Breast epithelium (tissue), 4 donors: ENCODE data around the gene PPP2R2B. TPM values are rescaled to one million over a fixed set of nuclear protein-coding genes. Genes with fewer than 3 reads are reported as not detected.

Experiments used
- DNase-seq, 2 donors: peaks; one replicate each; pipeline ENCODE4 v3.0.0-alpha.2; 2019; ENCODE audit warnings: low spot score in 2 of 2
- H3K27ac ChIP-seq, 2 donors: fragments of 200-600 bp; sonication (generic) in 1 of 2; one replicate each; pipeline ENCODE4 v1.5.1; 2016 to 2019; ENCODE audit warnings: mild to moderate bottlenecking in 1 of 2
- H3K27me3 ChIP-seq, 2 donors: fragments of 200-600 bp; sonication (generic) in 1 of 2; one replicate each; pipeline versions ENCODE4 v1.5.1 to v1.6.0; 2017 to 2019; ENCODE audit warnings: control low read depth in 1 of 2, mild to moderate bottlenecking in 1 of 2
- H3K36me3 ChIP-seq: fragments of 200-600 bp; one replicate; pipeline ENCODE4 v1.5.1; 2019
- H3K4me1 ChIP-seq, 2 donors: fragments of 200-600 bp; sonication (generic); one replicate each; pipeline ENCODE4 v1.5.1; 2016 to 2019; ENCODE audit warnings: control low read depth in 1 of 2
- H3K4me3 ChIP-seq, 3 donors: fragments of 200-600 bp; sonication (generic); 1 replicate in 2 of 3; 2 replicates in 1 of 3; pipeline ENCODE4 v1.5.1; 2016 to 2019; ENCODE audit warnings: mild to moderate bottlenecking in 3 of 3, moderate library complexity in 2 of 3
- H3K9me3 ChIP-seq, 2 donors: fragments of 200-600 bp; sonication (generic) in 1 of 2; one replicate each; pipeline ENCODE4 v1.5.1; 2016 to 2019; ENCODE audit warnings: control low read depth in 1 of 2
- CTCF ChIP-seq, 3 donors: fragments of 450-650 bp; IDR thresholded peaks; one replicate each; pipeline ENCODE4 v1.5.1; 2016 to 2017; ENCODE audit warnings: antibody characterized with exemption in 3 of 3, mild to moderate bottlenecking in 3 of 3, moderate library complexity in 3 of 3
- POLR2A ChIP-seq: fragments of 450-650 bp; IDR thresholded peaks from one replicate; pipeline ENCODE4 v1.6.1; 2016; ENCODE audit warnings: antibody characterized with exemption, mild to moderate bottlenecking, moderate library complexity
- POLR2AphosphoS5 ChIP-seq, 3 donors: sonication (generic); formaldehyde crosslinking; IDR thresholded peaks; one replicate each; pipeline ENCODE4 v1.6.1; 2017; ENCODE audit warnings: antibody characterized with exemption in 3 of 3
- intact Hi-C: fragments of 100-400 bp; cut with DNase I; formaldehyde crosslinking; loops from one replicate; pipeline ENCODE4 v1.15.1; 2023; ENCODE audit warnings: low total_unique reads
- total RNA-seq, 3 donors: library from RNA; depleted of rRNA; stranded (reverse); fragments of >200 nt; gene quantifications; one replicate each; pipeline ENCODE4 v1.1.0, GENCODE V29; 2016

PPP2R2B gene
- total RNA-seq, 3 donors from 2014 or later = 0.33 to 1.8 (median 1.6) TPM

DNA sequence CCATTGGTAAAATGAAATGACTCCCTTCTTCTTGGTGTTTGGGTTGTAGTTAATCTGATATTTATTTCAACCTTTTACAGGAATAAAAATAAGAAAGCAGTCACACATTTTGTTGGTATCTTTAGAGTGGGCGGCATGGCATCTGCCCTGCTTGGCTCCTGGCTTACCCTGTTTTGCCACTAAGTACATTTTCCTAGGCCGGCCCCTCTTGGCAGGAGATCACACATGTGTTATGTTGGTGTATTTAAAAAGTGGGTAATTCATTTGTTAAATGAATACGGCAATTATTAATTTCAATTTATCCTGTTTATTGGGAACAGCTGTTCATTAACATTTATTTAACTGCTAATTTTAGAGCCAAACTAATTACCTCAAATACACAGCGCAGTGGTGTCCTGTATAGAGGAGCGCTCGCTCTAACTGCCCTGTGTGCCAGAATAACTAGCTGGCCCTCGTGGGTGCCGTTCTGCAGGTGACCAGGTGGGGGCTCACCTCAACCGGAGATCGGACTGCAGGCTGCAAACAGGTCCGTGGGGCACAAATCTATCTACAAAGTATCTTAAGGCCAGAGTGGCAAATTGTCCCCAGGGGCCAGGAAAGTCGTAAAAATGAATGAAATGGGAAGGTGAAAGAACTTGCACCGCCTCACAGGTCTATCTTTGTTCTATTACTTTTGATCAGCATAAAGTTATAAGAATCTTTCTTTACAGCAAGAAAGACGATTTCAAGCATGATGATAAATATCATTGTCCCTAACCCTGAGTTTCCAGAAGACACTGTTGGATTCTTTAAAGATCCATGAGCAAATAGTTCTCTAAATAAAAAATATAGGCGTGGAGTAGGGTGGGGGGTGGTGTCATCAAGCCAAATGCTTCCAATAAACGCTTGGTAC, 336.4 kb downstream of the PPP2R2B start:
- Histone ChIP-seq H3K36me3 (no peaks in the 10 kb centered on the region), H3K27me3 (no peaks in the 10 kb centered on the region), H3K4me1 (no peaks in the 10 kb centered on the region), H3K4me3 (no peak overlapping the region), H3K27ac (no peak overlapping the region), H3K9me3 (no peaks in the 10 kb centered on the region)
- intact Hi-C loops = loop anchor here (10.0 kb wide), 2 partner anchors 373 to 1267 kb away; no protein-coding TSS in a partner anchor
- TF ChIP-seq CTCF (IDR thresholded peaks at IDR 0.05) (peak; percentile 49 to 84 (median 81)), POLR2AphosphoS5 (IDR thresholded peaks at IDR 0.05) (no peak)
- peak; percentile 64 to 74 for DNase-seq

DNA sequence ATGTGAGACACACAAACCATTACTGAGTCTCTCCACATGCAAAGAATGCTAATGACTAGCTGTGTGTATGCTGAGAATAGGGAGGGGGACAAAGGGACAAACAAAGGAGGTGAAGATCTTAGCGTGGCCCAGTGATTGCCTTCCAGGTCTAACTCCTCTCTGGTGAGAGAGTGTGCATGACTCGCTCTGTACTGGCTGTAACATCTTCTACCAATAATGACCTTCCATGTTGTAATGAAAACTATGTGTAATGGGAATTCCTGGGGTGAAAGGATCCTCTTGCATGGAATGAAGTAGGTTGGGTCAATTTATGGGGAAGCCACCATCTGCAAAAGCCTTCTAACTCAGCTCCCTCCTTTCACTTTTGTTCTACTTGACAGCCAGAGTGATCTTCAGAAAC, 338.1 kb downstream of the PPP2R2B start:
- no peak for DNase-seq
- H3K27me3 ChIP-seq = no peaks in the 10 kb centered on the region
- H3K9me3 ChIP-seq = no peaks in the 10 kb centered on the region
- intact Hi-C loops = loop anchor here (10.0 kb wide), 2 partner anchors 374 to 1266 kb away; no protein-coding TSS in a partner anchor
- no peak overlapping the region for H3K27ac ChIP-seq
- H3K36me3 ChIP-seq = no peaks in the 10 kb centered on the region
- H3K4me1 ChIP-seq = no peaks in the 10 kb centered on the region
- no peak for TF ChIP-seq CTCF (IDR thresholded peaks at IDR 0.05)
- no peak for TF ChIP-seq POLR2A
- no peak for TF ChIP-seq POLR2AphosphoS5 (IDR thresholded peaks at IDR 0.05)
- no peak overlapping the region for H3K4me3 ChIP-seq

GRCh38 chr5:146539973-146540372, 338.6 kb downstream of the PPP2R2B start:
- intact Hi-C loops = loop anchor here (10.0 kb wide), 2 partner anchors 375 to 1265 kb away; no protein-coding TSS in a partner anchor
- DNase-seq = no peak
- TF ChIP-seq POLR2A (no peak), POLR2AphosphoS5 (IDR thresholded peaks at IDR 0.05) (no peak), CTCF (IDR thresholded peaks at IDR 0.05) (no peak)

DNA sequence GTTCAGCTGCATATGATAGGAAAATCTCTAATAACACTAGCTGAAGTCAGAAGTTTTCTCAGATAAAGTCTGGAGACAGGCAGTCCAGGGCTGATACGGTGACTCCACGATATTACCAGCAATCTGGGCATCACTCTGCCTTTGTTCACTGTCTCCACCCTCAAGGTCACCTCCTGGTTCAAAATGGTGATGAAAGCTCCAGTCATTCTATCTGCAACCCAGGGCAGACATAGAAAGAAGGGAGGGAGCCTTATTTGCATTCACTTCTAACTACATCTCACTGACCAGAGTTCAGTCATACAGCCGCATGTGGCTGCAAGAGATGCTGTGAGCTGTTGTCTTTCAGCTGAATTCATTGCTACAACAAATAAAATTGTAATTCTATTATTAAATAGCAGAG, 340.1 kb downstream of the PPP2R2B start:
- no peaks in the 10 kb centered on the region for H3K4me1 ChIP-seq
- H3K27me3 ChIP-seq = no peaks in the 10 kb centered on the region
- H3K9me3 ChIP-seq = no peaks in the 10 kb centered on the region
- no peak for TF ChIP-seq POLR2AphosphoS5 (IDR thresholded peaks at IDR 0.05)
- TF ChIP-seq POLR2A = no peak
- no peak for TF ChIP-seq CTCF (IDR thresholded peaks at IDR 0.05)
- intact Hi-C loops = no loop called here
- H3K4me3 ChIP-seq = no peak overlapping the region
- no peak overlapping the region for H3K27ac ChIP-seq
- DNase-seq = no peak
- no peaks in the 10 kb centered on the region for H3K36me3 ChIP-seq

More at GRCh38 chr5:146539973-146540372, 338.6 kb downstream of the PPP2R2B start:
- H3K27me3 ChIP-seq = no peaks in the 10 kb centered on the region
- H3K9me3 ChIP-seq = no peaks in the 10 kb centered on the region
- H3K4me1 ChIP-seq = no peaks in the 10 kb centered on the region
- no peak overlapping the region for H3K27ac ChIP-seq
- H3K4me3 ChIP-seq = no peak overlapping the region
- no peaks in the 10 kb centered on the region for H3K36me3 ChIP-seq

- H3K4me3 ChIP-seq = no peak overlapping the region
- H3K4me1 ChIP-seq = no peaks in the 10 kb centered on the region
- intact Hi-C loops = no loop called here
- TF ChIP-seq POLR2AphosphoS5 (IDR thresholded peaks at IDR 0.05) = no peak
- no peak for TF ChIP-seq POLR2A
- TF ChIP-seq CTCF (IDR thresholded peaks at IDR 0.05) = no peak
- no peak overlapping the region for H3K27ac ChIP-seq
- H3K9me3 ChIP-seq = no peaks in the 10 kb centered on the region
- H3K27me3 ChIP-seq = no peaks in the 10 kb centered on the region
- H3K36me3 ChIP-seq = no peaks in the 10 kb centered on the region
- DNase-seq = no peak
Observed at GRCh38 chr5:146533882-146534281, 344.7 kb downstream of the PPP2R2B start.
